GDM1 (cell line): Measurements from ENCODE around the gene ADAM8.

Experiments
- DNase-seq: peaks from one replicate; lab custom pipeline; 2025; lab: John Stamatoyannopoulos, UW

ADAM8 gene

GRCh38 chr10:133308421-133309099, 31.9 kb upstream of the ADAM8 start, which contains the start of the genes TUBGCP2 and ZNF511:
Gene TUBGCP2 (minus strand): TSS chr10:133308872. CDS start chr10:133302941, 5,931 bp downstream.
Gene ZNF511 (plus strand): TSS chr10:133308914. CDS start chr10:133308944, 30 bp downstream.
- peak; percentile 84 for DNase-seq

- peak; percentile 59 for DNase-seq
These were observed 31.2 kb upstream of the ADAM8 start for GRCh38 chr10:133307776-133308420.

GRCh38 chr10:133306941-133307379, 30.3 kb upstream of the ADAM8 start:
- DNase-seq, result no peak

- no peak for DNase-seq
These were observed 29.4 kb upstream of the ADAM8 start for GRCh38 chr10:133306097-133306476.

GRCh38 chr10:133303206-133303605, 26.5 kb upstream of the ADAM8 start:
- DNase-seq, result no peak

GRCh38 chr10:133302230-133302629, 25.6 kb upstream of the ADAM8 start:
- DNase-seq, result no peak

- no peak for DNase-seq
These were observed 23.1 kb upstream of the ADAM8 start for GRCh38 chr10:133299738-133300137.

GRCh38 chr10:133299224-133299623, 22.6 kb upstream of the ADAM8 start:
- DNase-seq, result no peak

- DNase-seq, result no peak
These were observed 21.8 kb upstream of the ADAM8 start for GRCh38 chr10:133298466-133298865.

GRCh38 chr10:133297504-133297903, 20.8 kb upstream of the ADAM8 start:
- DNase-seq, result no peak

- no peak for DNase-seq
These were observed 19.0 kb upstream of the ADAM8 start for GRCh38 chr10:133295426-133296320.

GRCh38 chr10:133294189-133294588, 17.5 kb upstream of the ADAM8 start:
- no peak for DNase-seq

GRCh38 chr10:133293810-133294119, 17.1 kb upstream of the ADAM8 start:
- no peak for DNase-seq

GRCh38 chr10:133292919-133293809, 16.5 kb upstream of the ADAM8 start:
- DNase-seq, result no peak

- DNase-seq, result no peak
These were observed 13.1 kb upstream of the ADAM8 start for GRCh38 chr10:133289761-133290160.

GRCh38 chr10:133287832-133288500, 11.3 kb upstream of the ADAM8 start:
- DNase-seq, result no peak

- DNase-seq, result no peak
These were observed 9.7 kb upstream of the ADAM8 start for GRCh38 chr10:133286366-133286765.

GRCh38 chr10:133285217-133285616, 8.5 kb upstream of the ADAM8 start:
- DNase-seq, result no peak

- DNase-seq, result no peak
These were observed 7.3 kb upstream of the ADAM8 start for GRCh38 chr10:133283931-133284330.

GRCh38 chr10:133282846-133283390, 6.2 kb upstream of the ADAM8 start:
- no peak for DNase-seq
